ENCODE results near the gene MLF2. TPM values are rescaled to one million over a fixed set of nuclear protein-coding genes. Genes with fewer than 3 reads are reported as not detected.

Gene MLF2
- total and polyA plus RNA-seq, 9 of the 15 experiments (the other 6 are each of a cell fraction or from before 2014, with no cell fraction given), result 11.4 to 190 (median 139) TPM

DNA sequence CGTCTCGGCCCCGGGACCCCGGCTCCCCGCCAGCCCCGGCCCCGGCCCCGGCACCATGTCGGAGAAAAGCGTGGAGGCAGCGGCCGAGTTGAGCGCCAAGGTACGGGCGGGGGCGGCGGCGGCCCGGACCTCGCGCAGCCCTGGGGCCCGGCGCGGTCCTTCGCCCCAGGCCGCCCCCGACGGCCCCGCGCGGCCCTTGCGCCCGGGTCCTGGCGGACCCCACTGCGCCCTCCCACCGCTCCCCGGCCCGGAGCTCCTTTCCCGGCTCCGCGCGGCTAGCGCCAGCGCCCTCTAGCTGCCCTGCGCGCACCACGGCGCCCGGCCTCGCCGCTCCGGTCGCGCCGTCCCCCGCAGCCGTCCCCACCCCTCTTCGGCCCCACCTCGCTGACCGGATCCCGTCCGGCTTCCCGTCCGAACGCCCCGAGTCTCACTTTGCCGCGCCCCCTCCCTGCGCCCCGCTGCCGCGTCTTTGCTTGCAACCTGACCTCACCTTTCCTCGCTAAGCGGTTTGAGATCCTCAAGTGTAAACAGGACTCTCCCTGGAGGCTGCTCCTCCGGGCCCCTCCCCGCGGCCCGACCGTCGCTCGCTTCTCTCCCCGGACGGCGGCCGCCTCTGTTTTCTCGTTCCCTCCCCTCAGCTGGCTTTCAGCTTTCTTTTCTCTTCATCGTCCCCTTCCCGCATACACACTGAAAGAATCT, 13.9 kb upstream of the MLF2 start (continued):
- TF ChIP-seq, protein P1, sequence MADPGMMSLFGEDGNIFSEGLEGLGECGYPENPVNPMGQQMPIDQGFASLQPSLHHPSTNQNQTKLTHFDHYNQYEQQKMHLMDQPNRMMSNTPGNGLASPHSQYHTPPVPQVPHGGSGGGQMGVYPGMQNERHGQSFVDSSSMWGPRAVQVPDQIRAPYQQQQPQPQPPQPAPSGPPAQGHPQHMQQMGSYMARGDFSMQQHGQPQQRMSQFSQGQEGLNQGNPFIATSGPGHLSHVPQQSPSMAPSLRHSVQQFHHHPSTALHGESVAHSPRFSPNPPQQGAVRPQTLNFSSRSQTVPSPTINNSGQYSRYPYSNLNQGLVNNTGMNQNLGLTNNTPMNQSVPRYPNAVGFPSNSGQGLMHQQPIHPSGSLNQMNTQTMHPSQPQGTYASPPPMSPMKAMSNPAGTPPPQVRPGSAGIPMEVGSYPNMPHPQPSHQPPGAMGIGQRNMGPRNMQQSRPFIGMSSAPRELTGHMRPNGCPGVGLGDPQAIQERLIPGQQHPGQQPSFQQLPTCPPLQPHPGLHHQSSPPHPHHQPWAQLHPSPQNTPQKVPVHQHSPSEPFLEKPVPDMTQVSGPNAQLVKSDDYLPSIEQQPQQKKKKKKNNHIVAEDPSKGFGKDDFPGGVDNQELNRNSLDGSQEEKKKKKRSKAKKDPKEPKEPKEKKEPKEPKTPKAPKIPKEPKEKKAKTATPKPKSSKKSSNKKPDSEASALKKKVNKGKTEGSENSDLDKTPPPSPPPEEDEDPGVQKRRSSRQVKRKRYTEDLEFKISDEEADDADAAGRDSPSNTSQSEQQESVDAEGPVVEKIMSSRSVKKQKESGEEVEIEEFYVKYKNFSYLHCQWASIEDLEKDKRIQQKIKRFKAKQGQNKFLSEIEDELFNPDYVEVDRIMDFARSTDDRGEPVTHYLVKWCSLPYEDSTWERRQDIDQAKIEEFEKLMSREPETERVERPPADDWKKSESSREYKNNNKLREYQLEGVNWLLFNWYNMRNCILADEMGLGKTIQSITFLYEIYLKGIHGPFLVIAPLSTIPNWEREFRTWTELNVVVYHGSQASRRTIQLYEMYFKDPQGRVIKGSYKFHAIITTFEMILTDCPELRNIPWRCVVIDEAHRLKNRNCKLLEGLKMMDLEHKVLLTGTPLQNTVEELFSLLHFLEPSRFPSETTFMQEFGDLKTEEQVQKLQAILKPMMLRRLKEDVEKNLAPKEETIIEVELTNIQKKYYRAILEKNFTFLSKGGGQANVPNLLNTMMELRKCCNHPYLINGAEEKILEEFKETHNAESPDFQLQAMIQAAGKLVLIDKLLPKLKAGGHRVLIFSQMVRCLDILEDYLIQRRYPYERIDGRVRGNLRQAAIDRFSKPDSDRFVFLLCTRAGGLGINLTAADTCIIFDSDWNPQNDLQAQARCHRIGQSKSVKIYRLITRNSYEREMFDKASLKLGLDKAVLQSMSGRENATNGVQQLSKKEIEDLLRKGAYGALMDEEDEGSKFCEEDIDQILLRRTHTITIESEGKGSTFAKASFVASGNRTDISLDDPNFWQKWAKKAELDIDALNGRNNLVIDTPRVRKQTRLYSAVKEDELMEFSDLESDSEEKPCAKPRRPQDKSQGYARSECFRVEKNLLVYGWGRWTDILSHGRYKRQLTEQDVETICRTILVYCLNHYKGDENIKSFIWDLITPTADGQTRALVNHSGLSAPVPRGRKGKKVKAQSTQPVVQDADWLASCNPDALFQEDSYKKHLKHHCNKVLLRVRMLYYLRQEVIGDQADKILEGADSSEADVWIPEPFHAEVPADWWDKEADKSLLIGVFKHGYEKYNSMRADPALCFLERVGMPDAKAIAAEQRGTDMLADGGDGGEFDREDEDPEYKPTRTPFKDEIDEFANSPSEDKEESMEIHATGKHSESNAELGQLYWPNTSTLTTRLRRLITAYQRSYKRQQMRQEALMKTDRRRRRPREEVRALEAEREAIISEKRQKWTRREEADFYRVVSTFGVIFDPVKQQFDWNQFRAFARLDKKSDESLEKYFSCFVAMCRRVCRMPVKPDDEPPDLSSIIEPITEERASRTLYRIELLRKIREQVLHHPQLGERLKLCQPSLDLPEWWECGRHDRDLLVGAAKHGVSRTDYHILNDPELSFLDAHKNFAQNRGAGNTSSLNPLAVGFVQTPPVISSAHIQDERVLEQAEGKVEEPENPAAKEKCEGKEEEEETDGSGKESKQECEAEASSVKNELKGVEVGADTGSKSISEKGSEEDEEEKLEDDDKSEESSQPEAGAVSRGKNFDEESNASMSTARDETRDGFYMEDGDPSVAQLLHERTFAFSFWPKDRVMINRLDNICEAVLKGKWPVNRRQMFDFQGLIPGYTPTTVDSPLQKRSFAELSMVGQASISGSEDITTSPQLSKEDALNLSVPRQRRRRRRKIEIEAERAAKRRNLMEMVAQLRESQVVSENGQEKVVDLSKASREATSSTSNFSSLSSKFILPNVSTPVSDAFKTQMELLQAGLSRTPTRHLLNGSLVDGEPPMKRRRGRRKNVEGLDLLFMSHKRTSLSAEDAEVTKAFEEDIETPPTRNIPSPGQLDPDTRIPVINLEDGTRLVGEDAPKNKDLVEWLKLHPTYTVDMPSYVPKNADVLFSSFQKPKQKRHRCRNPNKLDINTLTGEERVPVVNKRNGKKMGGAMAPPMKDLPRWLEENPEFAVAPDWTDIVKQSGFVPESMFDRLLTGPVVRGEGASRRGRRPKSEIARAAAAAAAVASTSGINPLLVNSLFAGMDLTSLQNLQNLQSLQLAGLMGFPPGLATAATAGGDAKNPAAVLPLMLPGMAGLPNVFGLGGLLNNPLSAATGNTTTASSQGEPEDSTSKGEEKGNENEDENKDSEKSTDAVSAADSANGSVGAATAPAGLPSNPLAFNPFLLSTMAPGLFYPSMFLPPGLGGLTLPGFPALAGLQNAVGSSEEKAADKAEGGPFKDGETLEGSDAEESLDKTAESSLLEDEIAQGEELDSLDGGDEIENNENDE (IDR thresholded peaks at IDR 0.05; ENCODE audit: low read depth, low read length), result no peak
- TF ChIP-seq PHF20 (IDR thresholded peaks at IDR 0.05; ENCODE audit: partially characterized antibody) (no peak), PHF8 (IDR thresholded peaks at IDR 0.05; ENCODE audit: borderline replicate concordance, low read length) (peak; percentile 28; the same call in 1 of the 2 replicates), SIN3A (IDR thresholded peaks at IDR 0.05; ENCODE audit: borderline replicate concordance in 2 of 2, control insufficient read depth in 1 of 2, low read depth in 2 of 2, low read length in 2 of 2) (peak; percentile 48 to 53; a peak in 1 of 4 replicates), ZNF184 (CRISPR knock-in tag; IDR thresholded peaks at IDR 0.05) (no peak), ZNF224 (CRISPR knock-in tag; IDR thresholded peaks at IDR 0.05) (no peak), SREBF2 (CRISPR knock-in tag; IDR thresholded peaks at IDR 0.05) (no peak), MTA3 (IDR thresholded peaks at IDR 0.05; ENCODE audit: borderline replicate concordance) (0 out of 2 replicates have a peak, but pooled peaks have one; percentile 43)
- TF ChIP-seq, protein P2, sequence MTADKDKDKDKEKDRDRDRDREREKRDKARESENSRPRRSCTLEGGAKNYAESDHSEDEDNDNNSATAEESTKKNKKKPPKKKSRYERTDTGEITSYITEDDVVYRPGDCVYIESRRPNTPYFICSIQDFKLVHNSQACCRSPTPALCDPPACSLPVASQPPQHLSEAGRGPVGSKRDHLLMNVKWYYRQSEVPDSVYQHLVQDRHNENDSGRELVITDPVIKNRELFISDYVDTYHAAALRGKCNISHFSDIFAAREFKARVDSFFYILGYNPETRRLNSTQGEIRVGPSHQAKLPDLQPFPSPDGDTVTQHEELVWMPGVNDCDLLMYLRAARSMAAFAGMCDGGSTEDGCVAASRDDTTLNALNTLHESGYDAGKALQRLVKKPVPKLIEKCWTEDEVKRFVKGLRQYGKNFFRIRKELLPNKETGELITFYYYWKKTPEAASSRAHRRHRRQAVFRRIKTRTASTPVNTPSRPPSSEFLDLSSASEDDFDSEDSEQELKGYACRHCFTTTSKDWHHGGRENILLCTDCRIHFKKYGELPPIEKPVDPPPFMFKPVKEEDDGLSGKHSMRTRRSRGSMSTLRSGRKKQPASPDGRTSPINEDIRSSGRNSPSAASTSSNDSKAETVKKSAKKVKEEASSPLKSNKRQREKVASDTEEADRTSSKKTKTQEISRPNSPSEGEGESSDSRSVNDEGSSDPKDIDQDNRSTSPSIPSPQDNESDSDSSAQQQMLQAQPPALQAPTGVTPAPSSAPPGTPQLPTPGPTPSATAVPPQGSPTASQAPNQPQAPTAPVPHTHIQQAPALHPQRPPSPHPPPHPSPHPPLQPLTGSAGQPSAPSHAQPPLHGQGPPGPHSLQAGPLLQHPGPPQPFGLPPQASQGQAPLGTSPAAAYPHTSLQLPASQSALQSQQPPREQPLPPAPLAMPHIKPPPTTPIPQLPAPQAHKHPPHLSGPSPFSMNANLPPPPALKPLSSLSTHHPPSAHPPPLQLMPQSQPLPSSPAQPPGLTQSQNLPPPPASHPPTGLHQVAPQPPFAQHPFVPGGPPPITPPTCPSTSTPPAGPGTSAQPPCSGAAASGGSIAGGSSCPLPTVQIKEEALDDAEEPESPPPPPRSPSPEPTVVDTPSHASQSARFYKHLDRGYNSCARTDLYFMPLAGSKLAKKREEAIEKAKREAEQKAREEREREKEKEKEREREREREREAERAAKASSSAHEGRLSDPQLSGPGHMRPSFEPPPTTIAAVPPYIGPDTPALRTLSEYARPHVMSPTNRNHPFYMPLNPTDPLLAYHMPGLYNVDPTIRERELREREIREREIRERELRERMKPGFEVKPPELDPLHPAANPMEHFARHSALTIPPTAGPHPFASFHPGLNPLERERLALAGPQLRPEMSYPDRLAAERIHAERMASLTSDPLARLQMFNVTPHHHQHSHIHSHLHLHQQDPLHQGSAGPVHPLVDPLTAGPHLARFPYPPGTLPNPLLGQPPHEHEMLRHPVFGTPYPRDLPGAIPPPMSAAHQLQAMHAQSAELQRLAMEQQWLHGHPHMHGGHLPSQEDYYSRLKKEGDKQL (CRISPR knock-in tag; IDR thresholded peaks at IDR 0.05; ENCODE audit: borderline replicate concordance), result no peak

Data from K562 (cell line).